AG20443 (cell line): ENCODE data around the gene GDPD4.
A peak's percentile ranks its signal among the peaks of the same experiment; 100 is the strongest.
"Not testable (repeated sequence)": the region's sequence is repeated elsewhere in the genome, so short reads cannot be mapped to it uniquely, and the experiment has no call there.

Experiments used
- DNase-seq: peaks from one replicate; pipeline ENCODE4 v3.0.0; 2012; ENCODE audit warnings: low spot score, mixed read lengths

The GDPD4 gene

GRCh38 chr11:77301510-77301909 is at the start of gene GDPD4:
Gene GDPD4 (minus strand): TSS chr11:77301686. CDS start chr11:77285137, 16,549 bp downstream.
- DNase-seq, result no peak

GRCh38 chr11:77347948-77348347 is 46.5 kb upstream of the GDPD4 start:
- DNase-seq, result no peak

GRCh38 chr11:77346906-77347603 is 45.6 kb upstream of the GDPD4 start:
- DNase-seq, result peak; percentile 42

- peak; percentile 38 for DNase-seq
Observed at GRCh38 chr11:77345621-77346020, 44.1 kb upstream of the GDPD4 start.

- DNase-seq, result no peak
Observed at GRCh38 chr11:77340501-77340900, 39.0 kb upstream of the GDPD4 start.

GRCh38 chr11:77332259-77332658 is 30.8 kb upstream of the GDPD4 start:
- DNase-seq, result no peak

GRCh38 chr11:77325159-77325558 is 23.7 kb upstream of the GDPD4 start:
- DNase-seq, result no peak

- DNase-seq, result no peak
Observed at GRCh38 chr11:77324508-77324907, 23.0 kb upstream of the GDPD4 start.

- no peak for DNase-seq
Observed at GRCh38 chr11:77322926-77323590, 21.6 kb upstream of the GDPD4 start.

GRCh38 chr11:77322506-77322905 is 21.0 kb upstream of the GDPD4 start:
- peak; percentile 64 for DNase-seq

- no peak for DNase-seq
Observed at GRCh38 chr11:77320351-77320750, 18.9 kb upstream of the GDPD4 start.

- no peak for DNase-seq
Observed at GRCh38 chr11:77318600-77318999, 17.1 kb upstream of the GDPD4 start.

- DNase-seq, result no peak
Observed at GRCh38 chr11:77316733-77317342, 15.4 kb upstream of the GDPD4 start.

GRCh38 chr11:77312107-77312506 is 10.6 kb upstream of the GDPD4 start:
- no peak for DNase-seq

- DNase-seq, result no peak
Observed at GRCh38 chr11:77311701-77312100, 10.2 kb upstream of the GDPD4 start.

GRCh38 chr11:77310721-77311120 is 9.2 kb upstream of the GDPD4 start:
- no peak for DNase-seq

- DNase-seq, result no peak
Observed at GRCh38 chr11:77309401-77310085, 8.1 kb upstream of the GDPD4 start.

- no peak for DNase-seq
Observed at GRCh38 chr11:77308838-77309237, 7.4 kb upstream of the GDPD4 start.

- DNase-seq, result no peak
Observed at GRCh38 chr11:77303328-77303727, 1.8 kb upstream of the GDPD4 start.

- no peak for DNase-seq
Observed at GRCh38 chr11:77302752-77303151, 1.3 kb upstream of the GDPD4 start.

- no peak for DNase-seq
Observed at GRCh38 chr11:77300695-77301094, 791 bp downstream of the GDPD4 start.

- DNase-seq, result not testable (repeated sequence)
Observed at GRCh38 chr11:77300028-77300427, 1.5 kb downstream of the GDPD4 start.

GRCh38 chr11:77299528-77299993 is 1.9 kb downstream of the GDPD4 start:
- no peak for DNase-seq
